Spinal cord (tissue), 10 donors: ENCODE data around the gene NEK9. TPM values are rescaled to one million over a fixed set of nuclear protein-coding genes. Genes with fewer than 3 reads are reported as not detected.

Source experiments
- DNase-seq, 6 donors: peaks; one replicate each; pipeline versions ENCODE4 v3.0.0 to v3.0.0-alpha.2; 2013 to 2015; ENCODE audit warnings: low spot score in 6 of 6, low read depth in 4 of 6
- H3K27ac ChIP-seq: one replicate; pipeline ENCODE4 v1.5.1; 2013; ENCODE audit warnings: low read depth, low read length, control low read depth
- H3K27me3 ChIP-seq: one replicate; pipeline ENCODE4 v1.6.1; 2013; ENCODE audit warnings: low read length; ENCODE audit not compliant: control insufficient read depth, insufficient read depth
- H3K36me3 ChIP-seq: one replicate; pipeline ENCODE4 v1.6.1; 2013; ENCODE audit warnings: low read length; ENCODE audit not compliant: control insufficient read depth, insufficient read depth
- H3K4me1 ChIP-seq: one replicate; pipeline ENCODE4 v1.6.1; 2013; ENCODE audit warnings: low read length; ENCODE audit not compliant: control insufficient read depth, insufficient read depth
- H3K4me3 ChIP-seq: one replicate; pipeline ENCODE4 v1.5.1; 2013; ENCODE audit warnings: low read depth, low read length, control low read depth
- H3K9me3 ChIP-seq: one replicate; pipeline ENCODE4 v1.6.1; 2013; ENCODE audit warnings: low read length; ENCODE audit not compliant: control insufficient read depth, insufficient read depth
- WGBS: methylation state at CpG from one replicate; pipeline ENCODE4 v1.1.5; 2013; ENCODE audit warnings: missing lambda C conversion rate; ENCODE audit not compliant: insufficient coverage; 5-methylcytosine and 5-hydroxymethylcytosine counted together
- polyA plus RNA-seq, 2 donors: library from polyadenylated mRNA; unstranded; fragments of 120-200 nt; gene quantifications; one replicate each; pipeline ENCODE4 v1.2.1, GENCODE V29; 2013; ENCODE audit not compliant: insufficient read length in 2 of 2
- total RNA-seq, 2 donors: library from RNA; depleted of rRNA in 1 of 2; stranded (reverse); fragments of 120-200 nt in 1 of 2; fragments of >200 nt in 1 of 2; gene quantifications; one replicate each; pipeline versions ENCODE4 v1.2.3 to v1.2.4, GENCODE V29; 2013 to 2014
- donor health status: healthy.

The NEK9 gene
- total and polyA plus RNA-seq, 4 donors: 42.9 to 89.9 (median 54.6) TPM

- Histone ChIP-seq H3K4me1 (no peaks in the 10 kb centered on the region), H3K9me3 (no peaks in the 10 kb centered on the region), H3K27ac (no peak overlapping the region), H3K27me3 (no peaks in the 10 kb centered on the region), H3K36me3 (peaks cover 47% of the 10 kb centered on the region), H3K4me3 (no peak overlapping the region)
- DNase-seq: no peak
- WGBS: no CpG with 5 or more reads among the region's 3 CpGs
Observed at GRCh38 chr14:75094896-75095295, 32.0 kb downstream of the NEK9 start.

GRCh38 chr14:75092698-75093097 lies 34.1 kb downstream of the NEK9 start:
- Histone ChIP-seq H3K4me3 (no peak overlapping the region), H3K27me3 (no peaks in the 10 kb centered on the region), H3K4me1 (no peaks in the 10 kb centered on the region), H3K36me3 (peaks cover 41% of the 10 kb centered on the region), H3K9me3 (no peaks in the 10 kb centered on the region), H3K27ac (no peak overlapping the region)
- no peak for DNase-seq
- WGBS: no CpG with 5 or more reads among the region's 2 CpGs

DNA sequence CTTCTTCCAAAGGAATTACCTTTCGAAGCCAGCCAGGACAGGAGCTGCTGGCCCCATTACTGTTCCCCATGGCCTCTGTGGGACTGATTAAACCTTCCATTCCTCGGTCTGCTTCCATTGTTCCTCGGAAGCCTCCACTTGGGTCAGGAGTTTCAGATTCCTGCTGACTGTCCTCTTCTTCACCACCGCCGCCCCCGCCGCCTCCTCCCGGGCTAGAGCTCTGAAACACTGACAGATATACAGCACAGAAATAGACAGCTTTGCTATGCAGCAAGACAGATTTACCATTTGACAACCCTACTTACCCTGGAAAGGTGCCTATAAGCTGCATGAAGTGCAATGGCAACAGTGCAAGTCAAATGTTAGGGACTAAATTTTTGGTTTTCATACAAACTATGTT lies 35.6 kb downstream of the NEK9 start:
- Histone ChIP-seq H3K4me1 (no peaks in the 10 kb centered on the region), H3K9me3 (no peaks in the 10 kb centered on the region), H3K36me3 (peaks cover 40% of the 10 kb centered on the region), H3K4me3 (no peak overlapping the region), H3K27me3 (no peaks in the 10 kb centered on the region), H3K27ac (no peak overlapping the region)
- DNase-seq: no peak
- 97% methylated on average over 8 of the region's 8 CpGs for WGBS

DNA sequence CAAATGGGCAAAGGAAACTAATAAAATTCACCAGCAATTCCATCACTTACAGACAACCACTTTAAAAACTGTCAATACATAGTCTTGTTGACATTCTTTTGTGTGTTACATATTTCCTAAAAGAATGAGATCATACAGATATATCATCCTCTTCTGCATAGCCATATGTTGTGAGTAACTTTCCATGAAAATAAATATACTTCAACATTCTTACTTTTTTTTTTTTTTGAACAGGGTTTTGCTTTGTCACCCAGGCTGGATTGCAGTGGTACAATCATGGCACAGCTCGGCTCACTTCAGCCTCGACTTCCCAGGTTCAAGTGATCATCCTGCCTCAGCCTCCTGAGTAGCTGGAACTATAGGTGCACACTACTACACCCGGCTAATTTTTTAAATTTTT lies 36.5 kb downstream of the NEK9 start:
- H3K27ac ChIP-seq: no peak overlapping the region
- DNase-seq: no peak
- H3K36me3 ChIP-seq: peaks cover 40% of the 10 kb centered on the region
- no peaks in the 10 kb centered on the region for H3K9me3 ChIP-seq
- H3K27me3 ChIP-seq: no peaks in the 10 kb centered on the region
- 86% methylated on average over 2 of the region's 3 CpGs for WGBS
- H3K4me3 ChIP-seq: no peak overlapping the region
- no peaks in the 10 kb centered on the region for H3K4me1 ChIP-seq

- 79% methylated on average over 4 of the region's 7 CpGs for WGBS
- DNase-seq: peak in 5 of 6 donors; percentile 40 to 89 (median 61)
- Histone ChIP-seq H3K4me3 (no peak overlapping the region), H3K9me3 (no peaks in the 10 kb centered on the region), H3K36me3 (peaks cover 49% of the 10 kb centered on the region), H3K27me3 (no peaks in the 10 kb centered on the region), H3K4me1 (no peaks in the 10 kb centered on the region), H3K27ac (no peak overlapping the region)
Observed at GRCh38 chr14:75088566-75089373, 38.1 kb downstream of the NEK9 start.

DNA sequence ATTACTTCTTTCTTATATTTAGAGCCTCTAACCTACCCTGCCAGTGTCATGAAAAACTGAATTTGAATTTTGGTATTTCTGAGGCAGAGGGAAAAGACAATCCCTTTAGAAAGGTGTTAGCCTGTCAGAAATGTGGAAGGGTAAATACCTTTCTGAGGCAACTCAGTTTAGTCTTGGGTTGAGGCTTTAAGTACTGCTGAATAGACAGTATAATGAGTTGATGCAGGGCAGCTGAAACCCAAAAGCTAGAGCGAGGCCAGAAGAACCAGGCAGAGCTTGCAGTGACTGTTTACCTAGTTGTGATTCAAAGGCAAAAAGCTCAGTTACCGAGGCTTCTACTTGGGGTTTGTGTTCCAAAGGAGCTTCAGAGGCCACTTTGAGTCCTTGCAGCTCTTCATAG lies 38.7 kb downstream of the NEK9 start:
- H3K27ac ChIP-seq: no peak overlapping the region
- no peak overlapping the region for H3K4me3 ChIP-seq
- no peaks in the 10 kb centered on the region for H3K4me1 ChIP-seq
- 92% methylated on average over 2 of the region's 2 CpGs for WGBS
- H3K36me3 ChIP-seq: peaks cover 50% of the 10 kb centered on the region
- H3K27me3 ChIP-seq: no peaks in the 10 kb centered on the region
- no peak for DNase-seq
- no peaks in the 10 kb centered on the region for H3K9me3 ChIP-seq

DNA sequence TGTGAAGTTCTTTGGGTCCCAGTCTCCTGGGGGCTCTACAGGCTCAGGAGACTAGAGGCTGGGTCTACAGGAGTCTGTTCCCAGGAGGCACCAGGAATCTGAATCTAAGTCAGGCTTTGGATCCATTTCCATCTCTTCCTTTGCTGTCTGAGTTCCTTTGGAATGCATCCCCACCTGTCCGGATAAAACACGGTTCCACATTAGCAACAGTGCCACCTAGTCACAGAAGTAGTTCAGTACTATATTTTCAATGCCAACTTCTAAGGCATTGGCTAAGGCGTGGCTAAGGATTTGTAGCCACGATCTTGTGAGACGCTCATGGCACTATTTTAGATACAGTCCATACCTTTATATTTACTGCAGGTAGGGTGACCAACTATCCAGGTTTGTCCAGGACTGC lies 42.3 kb downstream of the NEK9 start:
- H3K9me3 ChIP-seq: no peaks in the 10 kb centered on the region
- 83% methylated on average over 3 of the region's 5 CpGs for WGBS
- H3K27ac ChIP-seq: no peak overlapping the region
- H3K4me1 ChIP-seq: peaks cover 3% of the 10 kb centered on the region
- H3K36me3 ChIP-seq: peaks cover 50% of the 10 kb centered on the region
- no peaks in the 10 kb centered on the region for H3K27me3 ChIP-seq
- DNase-seq: peak in 1 of 6 donors; percentile 44
- H3K4me3 ChIP-seq: no peak overlapping the region

DNA sequence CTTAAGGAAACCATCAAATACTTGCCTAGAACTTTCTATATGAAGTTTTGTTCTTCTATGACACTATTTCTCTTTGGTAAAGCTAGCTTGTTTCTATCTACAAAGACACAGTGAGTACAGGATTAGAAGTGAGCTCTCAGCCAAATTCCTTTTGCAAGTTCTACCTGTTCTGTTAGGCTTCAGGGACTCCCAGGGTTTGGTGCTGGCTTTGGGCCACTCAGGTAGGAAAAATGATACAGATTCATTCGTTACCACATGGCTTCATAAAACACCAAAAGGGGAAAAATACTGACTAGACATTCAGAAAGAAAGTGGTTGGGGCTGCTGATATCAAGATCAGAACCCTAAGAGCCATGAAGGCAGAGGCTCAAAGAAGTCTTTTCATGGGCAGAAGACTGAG lies 43.6 kb downstream of the NEK9 start:
- no peak for DNase-seq
- H3K27me3 ChIP-seq: no peaks in the 10 kb centered on the region
- peaks cover 50% of the 10 kb centered on the region for H3K36me3 ChIP-seq
- no peaks in the 10 kb centered on the region for H3K9me3 ChIP-seq
- no peak overlapping the region for H3K4me3 ChIP-seq
- H3K27ac ChIP-seq: no peak overlapping the region
- WGBS: no CpG with 5 or more reads among the region's 1 CpG
- peaks cover 3% of the 10 kb centered on the region for H3K4me1 ChIP-seq

- H3K9me3 ChIP-seq: no peaks in the 10 kb centered on the region
- no peak overlapping the region for H3K4me3 ChIP-seq
- H3K27me3 ChIP-seq: no peaks in the 10 kb centered on the region
- H3K4me1 ChIP-seq: peaks cover 3% of the 10 kb centered on the region
- peak overlapping the region; percentile 13 for H3K27ac ChIP-seq
- DNase-seq: peak in 1 of 6 donors; percentile 32
- no CpG with 5 or more reads among the region's 2 CpGs for WGBS
- peaks cover 37% of the 10 kb centered on the region for H3K36me3 ChIP-seq
Observed at GRCh38 chr14:75081660-75082229, 45.1 kb downstream of the NEK9 start.

GRCh38 chr14:75079521-75079920 lies 47.3 kb downstream of the NEK9 start:
- Histone ChIP-seq H3K4me1 (peaks cover 3% of the 10 kb centered on the region), H3K27ac (no peak overlapping the region), H3K9me3 (no peaks in the 10 kb centered on the region), H3K36me3 (peaks cover 19% of the 10 kb centered on the region), H3K4me3 (no peak overlapping the region), H3K27me3 (no peaks in the 10 kb centered on the region)
- WGBS: 100% methylated on average over 2 of the region's 4 CpGs
- no peak for DNase-seq
